ENCODE data around the gene ARPC5.

The ARPC5 gene

GRCh38 chr1:183670169-183670568 lies 34.6 kb upstream of the ARPC5 start:
- no peaks in the 10 kb centered on the region for H3K4me1 ChIP-seq (ENCODE audit: control insufficient read depth, insufficient read depth, low read length, poor library complexity, severe bottlenecking)
- no peak overlapping the region for H3K4me3 ChIP-seq (ENCODE audit: extremely low read depth, insufficient read depth, low read length, poor library complexity, severe bottlenecking)
- peaks cover 18% of the 10 kb centered on the region for H3K9me3 ChIP-seq (ENCODE audit: control insufficient read depth, low read length)
- WGBS, 2 experiments (ENCODE audit: insufficient coverage in 2 of 2): 100% methylated on average over 1 of the region's 1 CpG
- H3K36me3 ChIP-seq (ENCODE audit: control insufficient read depth, insufficient read depth, low read length): no peaks in the 10 kb centered on the region
- no peak overlapping the region for H3K27ac ChIP-seq (ENCODE audit: low read depth, low read length, severe bottlenecking)

- no peak overlapping the region for H3K4me3 ChIP-seq (ENCODE audit: extremely low read depth, insufficient read depth, low read length, poor library complexity, severe bottlenecking)
- H3K9me3 ChIP-seq (ENCODE audit: control insufficient read depth, low read length): no peaks in the 10 kb centered on the region
- no peaks in the 10 kb centered on the region for H3K36me3 ChIP-seq (ENCODE audit: control insufficient read depth, insufficient read depth, low read length)
- peaks cover 11% of the 10 kb centered on the region for H3K4me1 ChIP-seq (ENCODE audit: control insufficient read depth, insufficient read depth, low read length, poor library complexity, severe bottlenecking)
- no peak overlapping the region for H3K27ac ChIP-seq (ENCODE audit: low read depth, low read length, severe bottlenecking)
- whole genome bisulfite sequencing, 2 experiments (ENCODE audit: insufficient coverage in 2 of 2): 90% methylated on average over 2 of the region's 3 CpGs
Measured at GRCh38 chr1:183656355-183656754, 20.8 kb upstream of the ARPC5 start.

GRCh38 chr1:183655562-183656075 lies 20.0 kb upstream of the ARPC5 start:
- Histone ChIP-seq H3K4me3 (ENCODE audit: extremely low read depth, insufficient read depth, low read length, poor library complexity, severe bottlenecking) (no peak overlapping the region), H3K4me1 (ENCODE audit: control insufficient read depth, insufficient read depth, low read length, poor library complexity, severe bottlenecking) (peaks cover 11% of the 10 kb centered on the region), H3K9me3 (ENCODE audit: control insufficient read depth, low read length) (no peaks in the 10 kb centered on the region), H3K27ac (ENCODE audit: low read depth, low read length, severe bottlenecking) (no peak overlapping the region), H3K36me3 (ENCODE audit: control insufficient read depth, insufficient read depth, low read length) (no peaks in the 10 kb centered on the region)
- 0 to 14% methylated on average over 3 of the region's 4 CpGs for WGBS, 2 experiments (ENCODE audit: insufficient coverage in 2 of 2)

GRCh38 chr1:183654706-183655105 lies 19.1 kb upstream of the ARPC5 start:
- Histone ChIP-seq H3K36me3 (ENCODE audit: control insufficient read depth, insufficient read depth, low read length) (no peaks in the 10 kb centered on the region), H3K4me3 (ENCODE audit: extremely low read depth, insufficient read depth, low read length, poor library complexity, severe bottlenecking) (no peak overlapping the region), H3K27ac (ENCODE audit: low read depth, low read length, severe bottlenecking) (no peak overlapping the region), H3K4me1 (ENCODE audit: control insufficient read depth, insufficient read depth, low read length, poor library complexity, severe bottlenecking) (peaks cover 11% of the 10 kb centered on the region), H3K9me3 (ENCODE audit: control insufficient read depth, low read length) (no peaks in the 10 kb centered on the region)

- Histone ChIP-seq H3K4me1 (ENCODE audit: control insufficient read depth, insufficient read depth, low read length, poor library complexity, severe bottlenecking) (peaks cover 11% of the 10 kb centered on the region), H3K4me3 (ENCODE audit: extremely low read depth, insufficient read depth, low read length, poor library complexity, severe bottlenecking) (no peak overlapping the region), H3K36me3 (ENCODE audit: control insufficient read depth, insufficient read depth, low read length) (no peaks in the 10 kb centered on the region), H3K27ac (ENCODE audit: low read depth, low read length, severe bottlenecking) (no peak overlapping the region), H3K9me3 (ENCODE audit: control insufficient read depth, low read length) (no peaks in the 10 kb centered on the region)
- 86 to 95% methylated on average over 4 of the region's 4 CpGs for WGBS, 2 experiments (ENCODE audit: insufficient coverage in 2 of 2)
Measured at GRCh38 chr1:183653876-183654451, 18.4 kb upstream of the ARPC5 start.

GRCh38 chr1:183653462-183653794 lies 17.8 kb upstream of the ARPC5 start:
- 83 to 90% methylated on average over 1 to 2 of the region's 3 CpGs for WGBS, 2 experiments (ENCODE audit: insufficient coverage in 2 of 2)
- Histone ChIP-seq H3K9me3 (ENCODE audit: control insufficient read depth, low read length) (no peaks in the 10 kb centered on the region), H3K4me3 (ENCODE audit: extremely low read depth, insufficient read depth, low read length, poor library complexity, severe bottlenecking) (no peak overlapping the region), H3K36me3 (ENCODE audit: control insufficient read depth, insufficient read depth, low read length) (no peaks in the 10 kb centered on the region), H3K27ac (ENCODE audit: low read depth, low read length, severe bottlenecking) (no peak overlapping the region), H3K4me1 (ENCODE audit: control insufficient read depth, insufficient read depth, low read length, poor library complexity, severe bottlenecking) (peaks cover 11% of the 10 kb centered on the region)

GRCh38 chr1:183652547-183653461 lies 17.2 kb upstream of the ARPC5 start, which contains the start of gene APOBEC4:
Gene APOBEC4, minus strand, starts transcription at chr1:183653316. Its CDS starts 4,535 bp downstream, at chr1:183648781.
- H3K9me3 ChIP-seq (ENCODE audit: control insufficient read depth, low read length): no peaks in the 10 kb centered on the region
- no peak within 1 kb of the TSS for H3K27ac ChIP-seq (ENCODE audit: low read depth, low read length, severe bottlenecking)
- H3K4me1 ChIP-seq (ENCODE audit: control insufficient read depth, insufficient read depth, low read length, poor library complexity, severe bottlenecking): peaks cover 11% of the 10 kb centered on the region
- no peaks in the 10 kb centered on the region for H3K36me3 ChIP-seq (ENCODE audit: control insufficient read depth, insufficient read depth, low read length)
- H3K4me3 ChIP-seq (ENCODE audit: extremely low read depth, insufficient read depth, low read length, poor library complexity, severe bottlenecking): no peak within 1 kb of the TSS
- 96% methylated on average over 4 of the region's 5 CpGs; no CpG with 5 or more reads in 1 of the 2 experiments for WGBS, 2 experiments (ENCODE audit: insufficient coverage in 2 of 2)

- peaks cover 11% of the 10 kb centered on the region for H3K4me1 ChIP-seq (ENCODE audit: control insufficient read depth, insufficient read depth, low read length, poor library complexity, severe bottlenecking)
- H3K36me3 ChIP-seq (ENCODE audit: control insufficient read depth, insufficient read depth, low read length): no peaks in the 10 kb centered on the region
- no peak overlapping the region for H3K27ac ChIP-seq (ENCODE audit: low read depth, low read length, severe bottlenecking)
- no peaks in the 10 kb centered on the region for H3K9me3 ChIP-seq (ENCODE audit: control insufficient read depth, low read length)
- WGBS, 2 experiments (ENCODE audit: insufficient coverage in 2 of 2): 83% methylated on average over 1 of the region's 1 CpG; no CpG with 5 or more reads in 1 of the 2 experiments
- no peak overlapping the region for H3K4me3 ChIP-seq (ENCODE audit: extremely low read depth, insufficient read depth, low read length, poor library complexity, severe bottlenecking)
Measured at GRCh38 chr1:183652107-183652506, 16.5 kb upstream of the ARPC5 start.

GRCh38 chr1:183651612-183652011 lies 16.0 kb upstream of the ARPC5 start:
- 90 to 93% methylated on average over 3 of the region's 5 CpGs for WGBS, 2 experiments (ENCODE audit: insufficient coverage in 2 of 2)

GRCh38 chr1:183648042-183648441 lies 12.5 kb upstream of the ARPC5 start:
- Histone ChIP-seq H3K36me3 (ENCODE audit: control insufficient read depth, insufficient read depth, low read length) (no peaks in the 10 kb centered on the region), H3K9me3 (ENCODE audit: control insufficient read depth, low read length) (no peaks in the 10 kb centered on the region), H3K4me1 (ENCODE audit: control insufficient read depth, insufficient read depth, low read length, poor library complexity, severe bottlenecking) (no peaks in the 10 kb centered on the region), H3K27ac (ENCODE audit: low read depth, low read length, severe bottlenecking) (no peak overlapping the region), H3K4me3 (ENCODE audit: extremely low read depth, insufficient read depth, low read length, poor library complexity, severe bottlenecking) (no peak overlapping the region)
- WGBS, 2 experiments (ENCODE audit: insufficient coverage in 2 of 2): 91 to 93% methylated on average over 3 to 6 of the region's 8 CpGs

More at GRCh38 chr1:183651612-183652011, 16.0 kb upstream of the ARPC5 start:
- peaks cover 11% of the 10 kb centered on the region for H3K4me1 ChIP-seq (ENCODE audit: control insufficient read depth, insufficient read depth, low read length, poor library complexity, severe bottlenecking)
- no peak overlapping the region for H3K4me3 ChIP-seq (ENCODE audit: extremely low read depth, insufficient read depth, low read length, poor library complexity, severe bottlenecking)
- no peaks in the 10 kb centered on the region for H3K9me3 ChIP-seq (ENCODE audit: control insufficient read depth, low read length)
- no peak overlapping the region for H3K27ac ChIP-seq (ENCODE audit: low read depth, low read length, severe bottlenecking)
- no peaks in the 10 kb centered on the region for H3K36me3 ChIP-seq (ENCODE audit: control insufficient read depth, insufficient read depth, low read length)

- no peak overlapping the region for H3K4me3 ChIP-seq (ENCODE audit: extremely low read depth, insufficient read depth, low read length, poor library complexity, severe bottlenecking)
- no peaks in the 10 kb centered on the region for H3K36me3 ChIP-seq (ENCODE audit: control insufficient read depth, insufficient read depth, low read length)
- H3K4me1 ChIP-seq (ENCODE audit: control insufficient read depth, insufficient read depth, low read length, poor library complexity, severe bottlenecking): no peaks in the 10 kb centered on the region
- no peak overlapping the region for H3K27ac ChIP-seq (ENCODE audit: low read depth, low read length, severe bottlenecking)
- no peaks in the 10 kb centered on the region for H3K9me3 ChIP-seq (ENCODE audit: control insufficient read depth, low read length)
Measured at GRCh38 chr1:183646776-183647175, 11.2 kb upstream of the ARPC5 start.

Data from mesodermal cell (in vitro differentiated cells).